Pericardium fibroblast (primary cell): Measurements from ENCODE around the gene GCA. TPM values are rescaled to one million over a fixed set of nuclear protein-coding genes. Genes with fewer than 3 reads are reported as not detected.

Experiments used
- total RNA-seq: library from RNA; depleted of rRNA; stranded (reverse); fragments of >200 nt; gene quantifications from 2 replicates; pipeline ENCODE4 v1.2.3, GENCODE V29; 2015

GCA gene
- 3.3 and 10.4 TPM in 2 replicates for total RNA-seq

GRCh38 chr2:162343824-162344616, at the start of gene GCA:
TSS of gene GCA (plus strand) at chr2:162344132. CDS start at chr2:162344249, 117 bp downstream.

GRCh38 chr2:162318328-162319180, 25.4 kb upstream of the GCA start, which contains the start of gene IFIH1:
TSS of gene IFIH1 (minus strand) at chr2:162318684. CDS start at chr2:162318307, 377 bp downstream.

Other genes with a start within 250 kb of the GCA start
- gene GCG, start 191.9 kb upstream of the GCA start, total RNA-seq, result not detected in 2 replicates
- 62.3 and 69.7 TPM in 2 replicates for gene FAP, start 100.7 kb upstream of the GCA start, total RNA-seq
- gene IFIH1, start 25.4 kb upstream of the GCA start, total RNA-seq, result 1.5 and 3.5 TPM in 2 replicates